ENCODE data around the gene MISP3. TPM values are rescaled to one million over a fixed set of nuclear protein-coding genes. Genes with fewer than 3 reads are reported as not detected.
A peak's percentile ranks its signal among the peaks of the same experiment; 100 is the strongest.

The MISP3 gene
- total RNA-seq, 4 donors from 2014 or later: 9.1 to 26.2 (median 17.2) TPM

DNA sequence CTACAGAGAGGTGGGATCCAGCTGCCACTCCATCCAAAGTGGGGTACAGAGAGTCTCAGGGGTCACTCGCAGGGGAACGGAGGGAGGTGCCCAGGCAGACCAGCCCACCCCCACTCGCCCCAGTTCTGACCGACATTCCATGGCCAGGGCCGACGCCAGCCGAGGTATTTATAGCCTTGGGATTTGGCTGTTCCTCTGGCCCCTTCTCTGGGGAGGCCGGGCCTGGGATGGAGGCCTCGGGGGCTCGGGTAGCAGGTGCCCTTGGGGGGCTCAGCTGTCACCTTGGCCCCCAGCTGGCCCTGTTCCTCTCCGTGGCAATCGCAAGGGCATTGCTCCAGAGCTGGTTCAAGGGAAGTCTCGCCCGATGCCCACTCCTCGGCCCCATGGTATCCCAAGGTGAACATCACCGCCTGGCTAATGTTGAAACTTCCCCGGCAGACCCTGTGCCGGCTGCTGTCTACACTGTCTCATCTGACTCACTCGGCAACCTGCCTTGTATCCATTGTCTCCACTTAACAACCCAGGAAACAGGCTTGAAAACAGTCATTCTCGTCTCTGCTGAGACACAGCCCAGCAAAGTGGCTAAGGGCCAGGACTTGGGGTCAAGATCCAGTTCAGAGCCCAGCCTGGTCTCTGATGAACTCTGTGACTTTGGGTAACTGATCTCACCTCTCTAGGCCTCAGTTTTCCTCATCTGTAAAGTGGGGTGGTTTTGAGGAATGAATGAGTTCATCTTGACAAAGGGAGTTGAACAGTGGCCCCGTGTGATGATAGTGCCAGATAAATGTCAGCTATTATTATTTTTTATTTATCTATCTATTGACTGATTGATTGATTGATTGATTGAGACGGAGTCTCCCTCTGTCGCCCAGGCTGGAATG lies 35.2 kb downstream of the MISP3 start:
- intact Hi-C loops (cut with DNase I; ENCODE audit: low total_unique reads): no loop called here
- WGBS, 2 donors: 79 to 85% methylated on average over 23 of the region's 23 CpGs
- H3K4me3 ChIP-seq (ENCODE audit: low read depth, poor library complexity, severe bottlenecking): no peak overlapping the region
- no peak for DNase-seq (ENCODE audit: low spot score in 2 of 2)
- no peak for TF ChIP-seq POLR2A (IDR thresholded peaks at IDR 0.05)
- TF ChIP-seq CTCF (IDR thresholded peaks at IDR 0.05): no peak

DNA sequence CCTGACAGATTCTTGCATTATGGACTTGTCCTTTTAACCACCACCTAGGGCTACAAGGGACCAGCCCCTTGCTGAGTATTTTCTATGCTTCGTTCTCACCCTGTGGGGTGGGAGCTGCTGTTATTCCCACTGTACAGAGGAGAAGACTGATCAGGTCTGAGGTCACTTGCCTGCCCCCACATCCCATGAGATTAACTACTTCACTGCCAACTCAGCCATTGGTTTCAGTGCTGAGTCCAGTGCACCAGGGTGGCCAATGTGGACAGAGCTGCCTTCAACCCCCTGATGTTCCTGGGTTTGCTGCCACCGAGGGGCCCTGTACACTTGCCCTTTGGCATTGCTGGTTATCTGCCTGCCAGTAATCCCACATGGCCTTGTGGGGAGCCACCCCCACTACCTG lies 38.1 kb downstream of the MISP3 start:
- no peak for TF ChIP-seq POLR2A (IDR thresholded peaks at IDR 0.05)
- no peak for TF ChIP-seq CTCF (IDR thresholded peaks at IDR 0.05)
- DNase-seq (ENCODE audit: low spot score in 2 of 2): no peak
- intact Hi-C loops (cut with DNase I; ENCODE audit: low total_unique reads): no loop called here
- H3K4me3 ChIP-seq (ENCODE audit: low read depth, poor library complexity, severe bottlenecking): no peak overlapping the region
- 51 to 80% methylated on average over 2 of the region's 2 CpGs for WGBS, 2 donors

- TF ChIP-seq CTCF (IDR thresholded peaks at IDR 0.05) (no peak), POLR2A (IDR thresholded peaks at IDR 0.05) (no peak)
- DNase-seq (ENCODE audit: low spot score in 2 of 2): no peak
- no peak overlapping the region for H3K4me3 ChIP-seq (ENCODE audit: low read depth, poor library complexity, severe bottlenecking)
- 90 to 100% methylated on average over 1 of the region's 1 CpG for WGBS, 2 donors
- intact Hi-C loops (cut with DNase I; ENCODE audit: low total_unique reads): no loop called here
These were observed 38.9 kb downstream of the MISP3 start for GRCh38 chr19:14111486-14111885.

DNA sequence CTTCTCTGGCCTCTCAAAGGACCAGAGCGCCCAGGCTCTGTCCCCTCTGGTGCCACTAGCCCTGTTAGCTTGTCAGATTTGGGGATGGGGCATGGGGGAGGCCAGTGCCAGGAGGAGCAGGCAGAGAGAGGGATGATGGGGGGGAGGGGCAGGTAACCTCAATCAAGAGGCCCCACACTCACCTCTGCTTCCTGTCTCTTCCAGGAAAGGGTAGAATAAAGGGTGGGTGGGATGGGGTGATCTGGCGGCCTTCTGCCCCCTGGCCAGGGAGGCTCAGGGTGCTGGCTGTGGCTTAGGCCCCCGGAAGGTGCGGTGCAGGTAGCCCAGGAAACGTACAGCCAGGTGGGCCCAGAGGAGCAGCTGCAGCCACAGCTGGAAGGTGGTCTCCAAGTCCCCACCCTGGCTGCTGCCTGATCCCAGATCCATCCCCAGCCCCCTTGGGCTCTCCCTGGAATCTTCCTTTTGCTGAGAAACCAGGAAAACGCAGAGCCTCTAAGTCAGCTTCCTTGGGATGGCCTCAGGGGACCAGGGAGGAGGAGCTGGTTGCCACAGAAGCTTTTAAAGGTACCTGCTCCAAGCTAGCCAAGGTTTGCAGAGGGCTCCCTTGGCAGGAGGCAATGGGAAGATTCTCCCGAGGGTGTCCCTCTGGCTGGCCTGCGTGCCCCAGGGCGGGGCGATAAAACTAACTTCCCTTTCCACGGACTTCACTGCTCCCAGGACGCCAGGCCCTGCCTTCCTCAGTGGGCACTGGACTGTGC lies 39.6 kb downstream of the MISP3 start:
- no peak overlapping the region for H3K4me3 ChIP-seq (ENCODE audit: low read depth, poor library complexity, severe bottlenecking)
- TF ChIP-seq CTCF (IDR thresholded peaks at IDR 0.05): no peak
- TF ChIP-seq POLR2A (IDR thresholded peaks at IDR 0.05): no peak
- peak in 1 of 2 donors; percentile 88 for DNase-seq (ENCODE audit: low spot score in 2 of 2)
- 47 to 62% methylated on average over 11 to 12 of the region's 12 CpGs for WGBS, 2 donors
- intact Hi-C loops (cut with DNase I; ENCODE audit: low total_unique reads): no loop called here

DNA sequence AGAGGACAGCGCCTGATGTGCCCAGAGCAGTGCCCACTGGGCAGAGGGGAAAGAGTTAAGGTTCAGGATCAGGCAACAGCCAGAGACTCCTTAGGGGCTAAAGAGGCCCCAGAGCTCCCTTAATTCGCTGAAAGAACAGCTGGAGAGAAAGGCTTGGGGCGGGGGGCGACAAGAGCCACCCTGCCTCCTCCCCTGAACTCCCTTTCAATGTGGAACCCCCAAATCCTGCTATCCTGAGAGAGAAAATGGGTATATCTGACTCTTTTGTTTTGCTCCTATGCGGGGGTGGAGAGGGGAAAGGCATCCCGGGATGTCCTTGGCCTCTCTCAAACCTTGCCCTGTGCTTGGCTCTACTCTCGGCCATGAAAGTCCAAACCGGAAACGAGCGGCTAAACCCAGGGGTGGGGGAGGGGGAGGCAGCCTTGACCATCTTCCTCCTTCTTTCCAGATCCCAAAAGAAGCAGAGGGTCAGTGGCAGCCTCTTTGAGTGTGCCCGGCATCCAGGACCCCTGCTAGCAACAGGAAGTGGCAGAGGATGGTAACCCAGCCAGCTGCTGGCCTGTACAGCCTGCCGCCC lies 40.3 kb downstream of the MISP3 start:
- WGBS, 2 donors: 38% methylated on average over 12 of the region's 12 CpGs
- no peak overlapping the region for H3K4me3 ChIP-seq (ENCODE audit: low read depth, poor library complexity, severe bottlenecking)

More for the DNA sequence above, 40.3 kb downstream of the MISP3 start:
- TF ChIP-seq CTCF (IDR thresholded peaks at IDR 0.05) (no peak), POLR2A (IDR thresholded peaks at IDR 0.05) (no peak)
- intact Hi-C loops (cut with DNase I; ENCODE audit: low total_unique reads): no loop called here
- DNase-seq (ENCODE audit: low spot score in 2 of 2): no peak
